Right atrium auricular region (tissue), 2 donors: Measurements from ENCODE around the gene RET. TPM values are rescaled to one million over a fixed set of nuclear protein-coding genes. Genes with fewer than 3 reads are reported as not detected.

Experiments used
- DNase-seq: peaks from one replicate; pipeline ENCODE4 v3.0.0-alpha.2; 2019; ENCODE audit warnings: low spot score
- H3K27ac ChIP-seq, 2 donors: fragments of 200-600 bp; sonication (generic); 1 replicate in 1 of 2; 2 replicates in 1 of 2; pipeline ENCODE4 v1.5.1; 2016 to 2019
- H3K27me3 ChIP-seq, 2 donors: fragments of 200-600 bp; sonication (generic); one replicate each; pipeline versions ENCODE4 v1.5.1 to v1.6.0; 2017 to 2019
- H3K36me3 ChIP-seq: fragments of 200-600 bp; sonication (generic); one replicate; pipeline ENCODE4 v1.5.1; 2016
- H3K4me1 ChIP-seq, 2 donors: fragments of 200-600 bp; sonication (generic); one replicate each; pipeline versions ENCODE4 v1.5.1 to v1.6.0; 2017 to 2019
- H3K4me3 ChIP-seq, 2 donors: fragments of 200-600 bp; sonication (generic); 1 replicate in 1 of 2; 2 replicates in 1 of 2; pipeline ENCODE4 v1.5.1; 2017 to 2019; ENCODE audit warnings: mild to moderate bottlenecking in 1 of 2, moderate library complexity in 1 of 2
- H3K9me3 ChIP-seq, 2 donors: fragments of 200-600 bp; sonication (generic); one replicate each; pipeline ENCODE4 v1.5.1; 2019
- total RNA-seq, 2 donors: library from RNA; depleted of rRNA; stranded (reverse); fragments of >200 nt; gene quantifications; one replicate each; pipeline ENCODE4 v1.1.0, GENCODE V29; 2016
- TF ChIP-seq, protein P1 (sequence below), 2 donors: fragments of 200-600 bp; sonication (generic); IDR thresholded peaks; one replicate each; pipeline ENCODE4 v1.5.1; 2019; ENCODE audit warnings: antibody characterized with exemption in 2 of 2

Gene RET
- total RNA-seq, 2 donors from 2014 or later: 0.12 to 0.44 TPM

GRCh38 chr10:43124574-43125273, 47.9 kb downstream of the RET start:
- TF ChIP-seq, protein P1, sequence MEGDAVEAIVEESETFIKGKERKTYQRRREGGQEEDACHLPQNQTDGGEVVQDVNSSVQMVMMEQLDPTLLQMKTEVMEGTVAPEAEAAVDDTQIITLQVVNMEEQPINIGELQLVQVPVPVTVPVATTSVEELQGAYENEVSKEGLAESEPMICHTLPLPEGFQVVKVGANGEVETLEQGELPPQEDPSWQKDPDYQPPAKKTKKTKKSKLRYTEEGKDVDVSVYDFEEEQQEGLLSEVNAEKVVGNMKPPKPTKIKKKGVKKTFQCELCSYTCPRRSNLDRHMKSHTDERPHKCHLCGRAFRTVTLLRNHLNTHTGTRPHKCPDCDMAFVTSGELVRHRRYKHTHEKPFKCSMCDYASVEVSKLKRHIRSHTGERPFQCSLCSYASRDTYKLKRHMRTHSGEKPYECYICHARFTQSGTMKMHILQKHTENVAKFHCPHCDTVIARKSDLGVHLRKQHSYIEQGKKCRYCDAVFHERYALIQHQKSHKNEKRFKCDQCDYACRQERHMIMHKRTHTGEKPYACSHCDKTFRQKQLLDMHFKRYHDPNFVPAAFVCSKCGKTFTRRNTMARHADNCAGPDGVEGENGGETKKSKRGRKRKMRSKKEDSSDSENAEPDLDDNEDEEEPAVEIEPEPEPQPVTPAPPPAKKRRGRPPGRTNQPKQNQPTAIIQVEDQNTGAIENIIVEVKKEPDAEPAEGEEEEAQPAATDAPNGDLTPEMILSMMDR (IDR thresholded peaks at IDR 0.05): no peak
- H3K36me3 ChIP-seq: no peaks in the 10 kb centered on the region
- no peak overlapping the region for H3K4me3 ChIP-seq
- H3K9me3 ChIP-seq: no peaks in the 10 kb centered on the region
- DNase-seq: no peak
- no peaks in the 10 kb centered on the region for H3K4me1 ChIP-seq
- H3K27me3 ChIP-seq: no peaks in the 10 kb centered on the region
- H3K27ac ChIP-seq: no peak overlapping the region

DNA sequence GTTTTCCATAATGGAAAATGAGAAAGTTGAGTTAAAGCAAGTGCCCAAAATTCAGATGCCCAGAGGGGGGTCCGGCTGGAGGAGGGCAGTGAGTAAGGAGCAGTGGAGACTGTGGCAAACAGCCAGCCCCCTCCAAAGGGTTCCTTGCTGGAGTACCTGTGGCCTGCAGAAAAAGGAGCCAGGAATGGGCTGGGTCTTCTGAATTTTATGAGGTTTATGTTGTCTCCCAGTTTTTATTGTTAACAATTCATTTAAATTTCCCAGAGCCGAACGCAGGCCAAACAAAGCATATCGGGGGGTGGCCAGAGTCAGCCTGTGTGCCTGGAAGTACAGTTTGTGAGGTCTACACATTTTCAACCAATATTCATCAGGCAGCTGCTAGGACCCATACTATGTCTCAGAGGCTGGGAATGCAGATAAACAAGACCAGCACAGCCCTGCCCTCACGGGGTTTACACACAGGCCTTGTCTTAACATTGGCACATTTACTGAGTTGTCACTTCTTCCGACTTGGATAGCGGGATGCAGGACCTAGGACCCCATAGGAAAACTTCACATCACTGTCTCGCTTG, 48.5 kb downstream of the RET start:
- Histone ChIP-seq H3K4me1 (no peaks in the 10 kb centered on the region), H3K4me3 (no peak overlapping the region), H3K27ac (no peak overlapping the region), H3K27me3 (no peaks in the 10 kb centered on the region), H3K9me3 (no peaks in the 10 kb centered on the region), H3K36me3 (no peaks in the 10 kb centered on the region)
- peak; percentile 44 for DNase-seq
- TF ChIP-seq, protein P1 (IDR thresholded peaks at IDR 0.05): no peak

GRCh38 chr10:43125881-43126731, 49.2 kb downstream of the RET start:
- Histone ChIP-seq H3K27ac (no peak overlapping the region), H3K27me3 (no peaks in the 10 kb centered on the region), H3K36me3 (no peaks in the 10 kb centered on the region), H3K4me3 (no peak overlapping the region), H3K9me3 (no peaks in the 10 kb centered on the region), H3K4me1 (no peaks in the 10 kb centered on the region)
- peak; percentile 43 for DNase-seq
- TF ChIP-seq, protein P1 (IDR thresholded peaks at IDR 0.05): no peak

- TF ChIP-seq, protein P1 (IDR thresholded peaks at IDR 0.05): no peak
- Histone ChIP-seq H3K36me3 (no peaks in the 10 kb centered on the region), H3K4me1 (no peaks in the 10 kb centered on the region), H3K27ac (no peak overlapping the region), H3K9me3 (no peaks in the 10 kb centered on the region), H3K4me3 (no peak overlapping the region), H3K27me3 (no peaks in the 10 kb centered on the region)
- peak; percentile 40 for DNase-seq
Observed at GRCh38 chr10:43126759-43127424, 50.0 kb downstream of the RET start.

DNA sequence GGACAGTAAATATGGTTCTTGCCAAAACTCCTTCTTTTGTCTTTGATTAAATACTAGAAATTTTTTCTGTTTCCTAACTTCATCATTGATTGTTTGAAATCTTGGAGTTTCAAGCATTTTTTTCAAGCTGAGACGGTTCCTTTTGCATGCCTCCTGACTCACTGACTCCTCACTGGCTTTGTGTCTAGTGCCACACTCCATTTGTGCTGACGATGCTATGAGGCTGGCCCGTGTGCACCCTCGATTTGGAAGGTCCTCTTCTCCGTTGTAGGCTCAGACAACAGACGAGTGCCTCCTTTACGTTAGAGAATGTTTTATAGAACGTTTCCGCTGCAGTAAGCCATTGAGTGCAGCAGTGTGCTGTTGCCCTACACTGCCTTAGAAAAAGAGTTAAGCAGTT, 50.6 kb downstream of the RET start:
- Histone ChIP-seq H3K27me3 (no peaks in the 10 kb centered on the region), H3K4me1 (no peaks in the 10 kb centered on the region), H3K27ac (no peak overlapping the region), H3K36me3 (no peaks in the 10 kb centered on the region), H3K4me3 (no peak overlapping the region), H3K9me3 (no peaks in the 10 kb centered on the region)
- TF ChIP-seq, protein P1 (IDR thresholded peaks at IDR 0.05): no peak
- DNase-seq: peak; percentile 34
